Nephron (organoid): Measurements from ENCODE around the gene DNMBP.

Source experiments
- H3K27ac Mint-ChIP-seq, 3 experiments: 2 replicates each; pipeline ENCODE4 v1.8.0; 2020; ENCODE audit warnings: mixed read lengths in 3 of 3, mild to moderate bottlenecking in 2 of 3, moderate library complexity in 1 of 3
- H3K27me3 Mint-ChIP-seq: 2 replicates; pipeline ENCODE4 v1.8.0; 2021; ENCODE audit warnings: low read depth, mild to moderate bottlenecking, moderate library complexity, mixed read lengths
- H3K36me3 Mint-ChIP-seq: 2 replicates; pipeline ENCODE4 v1.8.0; 2020; ENCODE audit warnings: low read depth, mixed read lengths
- H3K4me1 Mint-ChIP-seq: 2 replicates; pipeline ENCODE4 v1.8.0; 2020; ENCODE audit warnings: mixed read lengths
- H3K4me3 Mint-ChIP-seq, 3 experiments: 2 replicates each; pipeline ENCODE4 v1.8.0; 2020; ENCODE audit warnings: mild to moderate bottlenecking in 3 of 3, mixed read lengths in 3 of 3, moderate library complexity in 2 of 3
- H3K9me3 Mint-ChIP-seq: 2 replicates; pipeline ENCODE4 v1.8.0; 2020; ENCODE audit warnings: mixed read lengths
- TF ChIP-seq, protein P1 (sequence below), 3 experiments: fragments of 200-600 bp; sonication (generic); IDR thresholded peaks; one replicate each; pipeline ENCODE4 v1.5.0; 2021; ENCODE audit warnings: antibody characterized with exemption in 3 of 3; ENCODE audit not compliant: unreplicated experiment in 3 of 3

The DNMBP gene

DNA sequence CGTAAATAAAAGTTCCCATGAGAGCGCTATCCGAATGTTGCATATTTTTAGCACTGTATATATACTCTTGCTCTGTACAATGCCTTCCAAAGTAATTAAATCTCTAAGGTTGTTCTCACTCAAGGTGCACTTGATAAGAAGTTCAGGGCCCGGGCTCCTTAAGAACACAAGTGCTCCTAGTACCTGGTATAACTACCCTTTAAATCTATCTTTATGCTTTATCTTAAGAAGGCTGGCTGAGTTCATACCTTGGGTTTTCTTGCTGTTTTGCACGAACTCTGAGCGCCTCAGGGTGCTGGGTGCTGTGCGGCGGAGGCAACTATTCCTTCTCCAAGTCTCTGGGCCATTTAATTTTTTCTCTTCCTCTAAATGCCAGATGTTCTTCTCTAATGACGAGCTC lies 80.4 kb downstream of the DNMBP start:
- Mint-ChIP-seq H3K27ac (peak overlapping the region; percentile 56 to 99 (median 98)), H3K4me1 (peaks cover 58% of the 10 kb centered on the region), H3K9me3 (no peaks in the 10 kb centered on the region), H3K27me3 (no peaks in the 10 kb centered on the region), H3K36me3 (peaks cover 6% of the 10 kb centered on the region), H3K4me3 (peak overlapping the region; percentile 79 to 83 (median 81))
- TF ChIP-seq, protein P1, sequence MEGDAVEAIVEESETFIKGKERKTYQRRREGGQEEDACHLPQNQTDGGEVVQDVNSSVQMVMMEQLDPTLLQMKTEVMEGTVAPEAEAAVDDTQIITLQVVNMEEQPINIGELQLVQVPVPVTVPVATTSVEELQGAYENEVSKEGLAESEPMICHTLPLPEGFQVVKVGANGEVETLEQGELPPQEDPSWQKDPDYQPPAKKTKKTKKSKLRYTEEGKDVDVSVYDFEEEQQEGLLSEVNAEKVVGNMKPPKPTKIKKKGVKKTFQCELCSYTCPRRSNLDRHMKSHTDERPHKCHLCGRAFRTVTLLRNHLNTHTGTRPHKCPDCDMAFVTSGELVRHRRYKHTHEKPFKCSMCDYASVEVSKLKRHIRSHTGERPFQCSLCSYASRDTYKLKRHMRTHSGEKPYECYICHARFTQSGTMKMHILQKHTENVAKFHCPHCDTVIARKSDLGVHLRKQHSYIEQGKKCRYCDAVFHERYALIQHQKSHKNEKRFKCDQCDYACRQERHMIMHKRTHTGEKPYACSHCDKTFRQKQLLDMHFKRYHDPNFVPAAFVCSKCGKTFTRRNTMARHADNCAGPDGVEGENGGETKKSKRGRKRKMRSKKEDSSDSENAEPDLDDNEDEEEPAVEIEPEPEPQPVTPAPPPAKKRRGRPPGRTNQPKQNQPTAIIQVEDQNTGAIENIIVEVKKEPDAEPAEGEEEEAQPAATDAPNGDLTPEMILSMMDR (IDR thresholded peaks at IDR 0.05; ENCODE audit: unreplicated experiment in 3 of 3) = no peak

DNA sequence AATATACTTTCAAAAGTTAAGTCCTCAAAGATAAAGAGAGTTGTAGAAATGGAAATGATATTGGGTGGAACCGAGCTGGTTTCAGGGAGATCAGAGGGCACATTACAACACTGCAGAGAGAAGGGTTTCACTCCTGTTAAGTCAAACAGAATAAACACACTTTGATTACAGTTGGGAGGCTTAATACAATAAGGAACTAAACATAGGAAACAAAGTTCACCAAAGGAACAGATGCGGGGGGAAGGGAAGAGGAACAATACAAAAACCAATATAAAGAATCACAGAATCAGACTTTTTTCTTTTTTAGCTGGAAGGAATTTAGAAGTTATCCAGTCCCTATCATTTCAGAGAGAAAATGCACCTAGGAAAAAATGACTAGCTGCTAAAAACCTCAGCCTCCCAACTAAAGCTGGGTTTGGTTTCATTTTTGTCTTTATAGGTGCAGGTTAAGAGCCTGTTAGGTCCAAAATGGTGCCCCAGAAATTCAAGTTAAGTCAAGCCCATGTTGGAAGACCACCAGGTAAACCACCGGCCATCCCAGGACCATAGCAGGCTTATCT lies 81.9 kb downstream of the DNMBP start:
- Mint-ChIP-seq H3K27me3 (no peaks in the 10 kb centered on the region), H3K4me3 (peak overlapping the region; percentile 57 to 65 (median 59)), H3K4me1 (peaks cover 66% of the 10 kb centered on the region), H3K27ac (peak overlapping the region; percentile 30 to 56 (median 51)), H3K9me3 (no peaks in the 10 kb centered on the region), H3K36me3 (peaks cover 11% of the 10 kb centered on the region)
- TF ChIP-seq, protein P1 (IDR thresholded peaks at IDR 0.05; ENCODE audit: unreplicated experiment in 3 of 3) = no peak

- Mint-ChIP-seq H3K9me3 (no peaks in the 10 kb centered on the region), H3K36me3 (peaks cover 15% of the 10 kb centered on the region), H3K4me1 (peaks cover 63% of the 10 kb centered on the region), H3K4me3 (peak overlapping the region; percentile 64 to 70 (median 65)), H3K27ac (peak overlapping the region; percentile 56 to 74 (median 60)), H3K27me3 (no peaks in the 10 kb centered on the region)
- TF ChIP-seq, protein P1 (IDR thresholded peaks at IDR 0.05; ENCODE audit: unreplicated experiment in 3 of 3) = no peak
Observed at GRCh38 chr10:99926925-99927720, 82.6 kb downstream of the DNMBP start.

GRCh38 chr10:99924451-99925255 lies 85.1 kb downstream of the DNMBP start:
- Mint-ChIP-seq H3K27me3 (no peaks in the 10 kb centered on the region), H3K4me1 (peaks cover 41% of the 10 kb centered on the region), H3K4me3 (peak overlapping the region in 1 of 3 experiments; percentile 2), H3K9me3 (no peaks in the 10 kb centered on the region), H3K36me3 (peaks cover 20% of the 10 kb centered on the region), H3K27ac (peak overlapping the region; percentile 5 to 30 (median 13))
- TF ChIP-seq, protein P1 (IDR thresholded peaks at IDR 0.05; ENCODE audit: unreplicated experiment in 3 of 3) = no peak

DNA sequence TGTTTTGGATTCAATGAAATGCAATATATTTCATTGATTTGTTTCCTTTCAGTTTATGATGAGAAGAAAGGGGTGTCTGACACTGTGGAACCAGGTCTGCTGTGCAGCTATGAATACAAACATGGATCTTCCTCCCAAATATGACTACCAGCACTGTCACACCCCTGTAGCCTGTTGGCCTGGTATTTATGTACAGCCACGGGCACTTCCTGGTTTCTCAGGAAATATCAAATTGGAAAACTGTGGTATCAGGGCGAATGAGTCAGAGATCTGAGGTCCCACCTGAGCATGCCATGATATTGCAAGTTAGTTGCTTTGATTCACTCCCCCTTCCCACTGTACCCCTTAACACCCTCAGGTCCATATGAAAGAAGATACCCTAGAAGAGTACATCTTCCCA lies 87.8 kb downstream of the DNMBP start:
- Mint-ChIP-seq H3K27ac (peak overlapping the region in 1 of 3 experiments; percentile 58), H3K27me3 (no peaks in the 10 kb centered on the region), H3K4me3 (no peak overlapping the region), H3K4me1 (peaks cover 42% of the 10 kb centered on the region), H3K36me3 (peaks cover 23% of the 10 kb centered on the region), H3K9me3 (no peaks in the 10 kb centered on the region)
- TF ChIP-seq, protein P1 (IDR thresholded peaks at IDR 0.05; ENCODE audit: unreplicated experiment in 3 of 3) = no peak
